B cell (primary cell): Measurements from ENCODE around the gene GRK5. TPM values are rescaled to one million over a fixed set of nuclear protein-coding genes. Genes with fewer than 3 reads are reported as not detected.

Experiments
- ATAC-seq: fragments of 200-7000 bp; cut with Tn5 transposase; one replicate; pipeline ENCODE4 v1.10.0; 2021; ENCODE audit warnings: low read depth, mild to moderate bottlenecking, moderate number of reproducible peaks, moderate library complexity
- CTCF ChIA-PET: fragments of 350-600 bp; sonication (Branson Sonifier 250); formaldehyde crosslinking; loops from one replicate; lab custom pipeline; 2021; ENCODE audit warnings: antibody characterized with exemption, inconsistent platforms; lab: Charles Lee
- POLR2A ChIA-PET: fragments of 350-600 bp; sonication (Branson Sonifier 250); formaldehyde crosslinking; loops from one replicate; lab custom pipeline; 2021; ENCODE audit warnings: antibody characterized with exemption; lab: Charles Lee
- DNase-seq: peaks from one replicate; pipeline ENCODE4 v3.0.0; 2013
- H2AFZ ChIP-seq: 2 replicates; pipeline ENCODE4 v1.6.1; 2012; ENCODE audit warnings: mild to moderate bottlenecking, low read depth, low read length; ENCODE audit not compliant: insufficient read depth, poor library complexity, severe bottlenecking
- H3K27ac ChIP-seq, 2 donors: 1 replicate in 1 of 2; 2 replicates in 1 of 2; pipeline ENCODE4 v1.5.1; 2012 to 2013; ENCODE audit warnings: low read length in 2 of 2, mild to moderate bottlenecking in 2 of 2, moderate library complexity in 1 of 2
- H3K27me3 ChIP-seq, 4 experiments: fragments of 200-600 bp in 1 of 4; sonication (generic) in 1 of 4; replicated peaks in 1 of 4; 1 replicate in 2 of 4; 2 replicates in 2 of 4; pipeline versions ENCODE4 v1.6.1 to v1.7.0; 2013 to 2016; ENCODE audit warnings: low read length in 3 of 4, mild to moderate bottlenecking in 2 of 4, mixed read lengths in 1 of 4, moderate library complexity in 1 of 4; ENCODE audit not compliant: insufficient read depth in 4 of 4, control insufficient read depth in 3 of 4; ENCODE audit errors: control extremely low read depth in 1 of 4
- H3K36me3 ChIP-seq, 2 experiments: replicated peaks in 1 of 2; 1 replicate in 1 of 2; 2 replicates in 1 of 2; pipeline versions ENCODE4 v1.6.1 to v1.7.1; 2013; ENCODE audit warnings: low read length in 1 of 2; ENCODE audit not compliant: insufficient read depth in 2 of 2, control insufficient read depth in 1 of 2; ENCODE audit errors: control extremely low read depth in 1 of 2, extremely low read depth in 1 of 2
- H3K4me1 ChIP-seq, 2 donors: fragments of 200-600 bp in 1 of 2; sonication (generic) in 1 of 2; 1 replicate in 1 of 2; 2 replicates in 1 of 2; pipeline versions ENCODE4 v1.5.1 to v1.6.1; 2013 to 2017; ENCODE audit warnings: low read length in 2 of 2; ENCODE audit not compliant: control insufficient read depth in 2 of 2, insufficient read depth in 2 of 2
- H3K4me2 ChIP-seq: replicated peaks from 2 replicates; pipeline ENCODE3; 2012; ENCODE audit warnings: mild to moderate bottlenecking, low read depth, low read length; ENCODE audit not compliant: poor library complexity, severe bottlenecking
- H3K4me3 ChIP-seq, 5 experiments: fragments of 200-600 bp in 1 of 5; sonication (generic) in 1 of 5; 1 replicate in 3 of 5; 2 replicates in 2 of 5; pipeline versions ENCODE4 v1.5.1 to v1.7.0; 2011 to 2016; ENCODE audit warnings: low read length in 4 of 5, mild to moderate bottlenecking in 4 of 5, low read depth in 2 of 5, control low read depth in 1 of 5, moderate library complexity in 1 of 5; ENCODE audit not compliant: insufficient read depth in 1 of 5; ENCODE audit errors: control extremely low read depth in 1 of 5, extremely low read depth in 1 of 5
- H3K79me2 ChIP-seq: fragments of 200-600 bp; sonication (generic); one replicate; pipeline ENCODE4 v1.6.0; 2016; ENCODE audit warnings: low read length; ENCODE audit not compliant: control insufficient read depth, insufficient read depth
- H3K9ac ChIP-seq: fragments of 200-600 bp; sonication (generic); 2 replicates; pipeline ENCODE4 v1.6.1; 2017; ENCODE audit warnings: mild to moderate bottlenecking, low read length, moderate library complexity
- H3K9me3 ChIP-seq, 3 donors: one replicate each; pipeline versions ENCODE4 v1.6.1 to v1.7.1; 2013; ENCODE audit warnings: low read length in 2 of 3; ENCODE audit not compliant: control insufficient read depth in 2 of 3, insufficient read depth in 1 of 3; ENCODE audit errors: control extremely low read depth in 1 of 3
- H4K20me1 ChIP-seq: 2 replicates; pipeline ENCODE4 v1.6.0; 2012; ENCODE audit warnings: mild to moderate bottlenecking, low read length; ENCODE audit not compliant: insufficient read depth, control insufficient read depth, poor library complexity, severe bottlenecking
- H3K27ac Mint-ChIP-seq: one replicate; pipeline ENCODE4 v1.8.0; 2021; ENCODE audit warnings: mixed read lengths
- H3K27me3 Mint-ChIP-seq: one replicate; pipeline ENCODE4 v1.8.0; 2021; ENCODE audit warnings: mixed read lengths
- H3K4me1 Mint-ChIP-seq: one replicate; pipeline ENCODE4 v1.8.0; 2021; ENCODE audit warnings: mixed read lengths
- H3K4me3 Mint-ChIP-seq: one replicate; pipeline ENCODE4 v1.8.0; 2021; ENCODE audit warnings: mixed read lengths
- H3K9me3 Mint-ChIP-seq: one replicate; pipeline ENCODE4 v1.8.0; 2022; ENCODE audit warnings: mixed read lengths; ENCODE audit not compliant: insufficient read depth
- EZH2 ChIP-seq: IDR thresholded peaks from 2 replicates; pipeline ENCODE4 v1.6.1; 2012; ENCODE audit warnings: borderline replicate concordance, low read depth, mild to moderate bottlenecking, moderate library complexity, low read length; ENCODE audit not compliant: insufficient read depth, poor library complexity, severe bottlenecking
- WGBS: methylation state at CpG from one replicate; pipeline ENCODE4 v1.1.5; 2013; ENCODE audit warnings: missing lambda C conversion rate; ENCODE audit not compliant: insufficient coverage; 5-methylcytosine and 5-hydroxymethylcytosine counted together
- intact Hi-C: fragments of 100-400 bp; cut with micrococcal nuclease; formaldehyde crosslinking; loops from one replicate; pipeline ENCODE4 v1.10.0; 2022
- polyA plus RNA-seq: library from polyadenylated mRNA; depleted of rRNA; stranded (reverse); fragments of >200 nt; gene quantifications from 2 replicates; pipeline ENCODE4 v1.2.3, GENCODE V29; 2012
- total RNA-seq, 2 donors: library from RNA; stranded (reverse); fragments of 120-200 nt in 1 of 2; gene quantifications; 1 replicate in 1 of 2; 2 replicates in 1 of 2; pipeline versions ENCODE4 v1.2.3 to v1.2.4, GENCODE V29; 2013 to 2022
- TF ChIP-seq, protein P1 (sequence below): fragments of 200-600 bp; IDR thresholded peaks from one replicate; pipeline ENCODE4 v1.8.0; 2022; ENCODE audit warnings: antibody characterized with exemption, mild to moderate bottlenecking

The GRK5 gene
- total and polyA plus RNA-seq, 2 donors (not counting 1 experiment from before 2014, with no cell fraction given): 21.9 to 54.8 TPM

DNA sequence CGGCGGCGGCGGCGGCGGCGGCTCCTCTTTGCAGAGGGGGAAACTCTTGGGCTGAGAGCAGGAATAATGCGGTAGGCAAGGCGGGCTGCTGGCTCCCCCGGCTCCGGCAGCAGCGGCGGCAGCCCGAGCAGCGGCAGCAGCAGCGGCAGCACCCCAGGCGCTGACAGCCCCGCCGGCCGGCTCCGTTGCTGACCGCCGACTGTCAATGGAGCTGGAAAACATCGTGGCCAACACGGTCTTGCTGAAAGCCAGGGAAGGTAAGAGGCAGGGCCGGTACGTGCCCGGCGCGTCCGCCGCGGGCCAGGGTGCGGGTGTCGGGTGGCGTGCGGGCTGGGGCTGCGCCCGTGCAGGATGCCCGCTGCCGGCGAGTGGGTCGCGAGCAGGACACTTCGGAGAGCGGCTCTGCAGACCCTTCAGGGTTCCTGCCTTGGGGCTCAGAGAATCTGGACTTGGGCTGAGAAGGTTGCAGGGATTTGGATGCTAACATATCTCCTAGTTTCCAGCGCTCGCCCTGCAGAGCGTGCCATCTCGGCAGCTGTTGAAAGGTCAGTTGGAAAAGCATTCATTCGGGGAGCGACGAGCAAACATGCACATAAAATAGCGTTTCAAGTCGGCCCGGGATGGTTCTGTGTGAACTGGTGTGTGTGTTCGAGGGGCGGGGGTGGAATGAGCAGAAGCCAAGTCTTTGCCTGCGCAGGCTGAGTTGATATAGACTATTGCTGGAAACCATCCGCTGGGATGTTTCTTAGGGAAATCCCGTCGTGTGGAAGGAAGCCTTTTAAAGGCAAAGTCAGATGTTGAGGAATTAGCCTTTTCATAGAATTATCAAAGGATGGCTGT is 562 bp downstream of the GRK5 start:
- ATAC-seq (no peak), DNase-seq (no peak)
- H2AFZ ChIP-seq: peak overlapping the region; percentile 72
- H4K20me1 ChIP-seq: no peaks in the 10 kb centered on the region
- CTCF ChIA-PET: interaction anchor here (0.8 to 6.3 kb wide), 48 partner anchors 10 to 335 kb away, joined by 3 to 118 read pairs (median 8); partner anchors contain the start of genes RGS10 and SFXN4
- peak overlapping the region; percentile 91 for H3K27ac Mint-ChIP-seq
- peaks cover 33 to 44% of the 10 kb centered on the region in 2 donors for H3K4me1 ChIP-seq
- H3K4me3 ChIP-seq: peak overlapping the region; percentile 44 to 94 (median 74)
- under 1% methylated on average over 61 of the region's 62 CpGs for WGBS
- POLR2A ChIA-PET: interaction anchor here (0.7 to 2.5 kb wide), 8 partner anchors 93 to 270 kb away, joined by 3 to 32 read pairs (median 8); no protein-coding TSS in a partner anchor
- no peaks in the 10 kb centered on the region for H3K9me3 ChIP-seq
- no peaks in the 10 kb centered on the region for H3K9me3 Mint-ChIP-seq
- H3K4me1 Mint-ChIP-seq: peaks cover 49% of the 10 kb centered on the region
- TF ChIP-seq, protein P1, sequence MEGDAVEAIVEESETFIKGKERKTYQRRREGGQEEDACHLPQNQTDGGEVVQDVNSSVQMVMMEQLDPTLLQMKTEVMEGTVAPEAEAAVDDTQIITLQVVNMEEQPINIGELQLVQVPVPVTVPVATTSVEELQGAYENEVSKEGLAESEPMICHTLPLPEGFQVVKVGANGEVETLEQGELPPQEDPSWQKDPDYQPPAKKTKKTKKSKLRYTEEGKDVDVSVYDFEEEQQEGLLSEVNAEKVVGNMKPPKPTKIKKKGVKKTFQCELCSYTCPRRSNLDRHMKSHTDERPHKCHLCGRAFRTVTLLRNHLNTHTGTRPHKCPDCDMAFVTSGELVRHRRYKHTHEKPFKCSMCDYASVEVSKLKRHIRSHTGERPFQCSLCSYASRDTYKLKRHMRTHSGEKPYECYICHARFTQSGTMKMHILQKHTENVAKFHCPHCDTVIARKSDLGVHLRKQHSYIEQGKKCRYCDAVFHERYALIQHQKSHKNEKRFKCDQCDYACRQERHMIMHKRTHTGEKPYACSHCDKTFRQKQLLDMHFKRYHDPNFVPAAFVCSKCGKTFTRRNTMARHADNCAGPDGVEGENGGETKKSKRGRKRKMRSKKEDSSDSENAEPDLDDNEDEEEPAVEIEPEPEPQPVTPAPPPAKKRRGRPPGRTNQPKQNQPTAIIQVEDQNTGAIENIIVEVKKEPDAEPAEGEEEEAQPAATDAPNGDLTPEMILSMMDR: no peak
- TF ChIP-seq EZH2: no peak
- peaks cover 43% of the 10 kb centered on the region for H3K79me2 ChIP-seq
- H3K27me3 ChIP-seq: no peaks in the 10 kb centered on the region
- H3K36me3 ChIP-seq: peaks cover 1 to 4% of the 10 kb centered on the region in 2 experiments
- peak overlapping the region; percentile 73 to 83 for H3K27ac ChIP-seq
- intact Hi-C loops: loop anchor here (1.0 to 5.0 kb wide), 7 partner anchors 43 to 665 kb away; partner anchors contain the start of genes EIF3A, MCMBP, SFXN4 and TIAL1
- H3K4me2 ChIP-seq: peak overlapping the region; percentile 85
- peak overlapping the region; percentile 95 for H3K4me3 Mint-ChIP-seq
- H3K9ac ChIP-seq: peak overlapping the region; percentile 91
- H3K27me3 Mint-ChIP-seq: no peaks in the 10 kb centered on the region
